K562 treated with DMSO at 1 percent for 24 hours (cell line): Measurements from ENCODE around the gene TRIM74. TPM values are rescaled to one million over a fixed set of nuclear protein-coding genes. Genes with fewer than 3 reads are reported as not detected.

Source experiments
- total RNA-seq: library from RNA; unstranded; fragments of 300-600 nt; gene quantifications from 2 replicates; pipeline ENCODE4 v1.2.3, GENCODE V29; 2022; ENCODE audit warnings: low read depth; ENCODE audit not compliant: insufficient read depth

Gene TRIM74
- total RNA-seq = 0.60 TPM in 1 of 2 replicates, not detected in the other

GRCh38 chr7:72968980-72969516 lies at the start of gene TRIM74:
TRIM74 (minus strand) TSS chr7:72969466; CDS start chr7:72966157, 3,309 bp downstream.

GRCh38 chr7:72924733-72925545 lies 44.3 kb downstream of the TRIM74 start, which contains the start of gene POM121:
POM121 (plus strand) TSS chr7:72925095; CDS start chr7:72925122, 27 bp downstream.

Other genes with a start within 250 kb of the TRIM74 start
- gene TYW1B, start 141.3 kb downstream of the TRIM74 start, total RNA-seq = 6.3 and 7.3 TPM in 2 replicates
- 83.8 and 86.2 TPM in 2 replicates for gene POM121, start 44.4 kb downstream of the TRIM74 start, total RNA-seq
- gene SPDYE8, start 60.3 kb upstream of the TRIM74 start, total RNA-seq = not detected in 2 replicates
- gene SPDYE11, start 88.4 kb upstream of the TRIM74 start, total RNA-seq = not detected in 2 replicates
- not detected in 2 replicates for gene SPDYE9, start 116.6 kb upstream of the TRIM74 start, total RNA-seq